Stimulated activated CD8-positive, alpha-beta memory T cell treated with anti-CD3 and anti-CD28 coated beads, Interleukin-12 subunit alpha, Interleukin-12 subunit beta, amount 100 ng/mL, for 4 hours (primary cell): ENCODE measurements around the gene CHERP.
A peak's percentile ranks its signal among the peaks of the same experiment; 100 is the strongest.

Source experiments
- DNase-seq: peaks from one replicate; pipeline ENCODE4 v3.0.0-alpha.2; 2020; ENCODE audit warnings: low read depth

Gene CHERP

GRCh38 chr19:16542045-16542909 lies at the start of gene CHERP:
Gene CHERP, minus strand, starts transcription at chr19:16542437. Its CDS starts 59 bp downstream, at chr19:16542378.
- peak; percentile 93 for DNase-seq

GRCh38 chr19:16590876-16591802 lies 48.9 kb upstream of the CHERP start:
- DNase-seq: no peak

- no peak for DNase-seq
Observed at GRCh38 chr19:16589917-16590316, 47.7 kb upstream of the CHERP start.

GRCh38 chr19:16588824-16589577 lies 46.8 kb upstream of the CHERP start:
- DNase-seq: no peak

DNA sequence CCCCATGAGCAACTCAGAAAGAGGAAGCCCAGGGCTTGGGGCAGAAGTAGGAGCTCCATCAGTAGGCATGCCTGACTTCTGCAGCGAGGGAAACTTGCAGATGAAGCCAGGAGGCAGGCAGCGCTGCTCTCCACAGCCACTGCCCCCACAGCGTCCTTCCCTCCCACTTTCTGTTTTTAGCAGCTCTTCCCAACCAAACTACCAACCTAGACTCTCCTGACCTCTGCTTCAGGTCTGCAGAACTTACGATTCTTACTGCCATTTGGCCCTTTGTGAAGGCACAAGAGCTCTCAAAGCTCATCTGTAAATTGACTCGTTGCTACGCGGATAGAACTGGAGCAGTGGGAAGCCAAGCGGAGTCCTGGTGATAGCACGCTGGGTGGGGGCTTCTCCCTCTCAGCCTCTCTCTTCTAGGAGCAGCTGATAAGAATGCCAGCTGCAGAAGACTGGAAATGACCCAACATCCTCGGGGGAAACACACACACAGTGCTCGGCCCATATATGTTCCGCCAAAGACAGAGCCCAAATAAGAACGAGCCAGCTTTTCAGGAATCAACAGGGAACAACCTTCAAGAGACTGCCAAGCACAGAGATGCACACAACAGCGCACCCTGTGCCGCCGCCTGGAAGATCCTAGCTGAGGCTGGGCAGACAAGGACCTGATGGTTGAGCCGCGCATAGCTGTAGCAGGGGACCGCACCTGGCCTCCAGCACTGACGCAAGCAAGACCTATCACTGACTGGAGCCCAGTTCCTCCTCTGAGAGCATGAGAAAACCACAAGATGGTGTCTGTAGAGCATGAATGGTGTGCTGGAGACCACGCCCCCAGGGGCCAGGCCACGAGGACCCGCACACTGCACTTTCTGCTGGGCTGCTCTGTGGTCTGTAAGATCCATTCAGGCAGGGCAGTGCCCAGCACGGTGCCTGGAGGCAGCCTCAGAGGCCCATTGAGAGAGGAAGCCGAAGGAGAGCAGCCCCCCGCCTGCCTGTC lies 45.9 kb upstream of the CHERP start:
- no peak for DNase-seq

DNA sequence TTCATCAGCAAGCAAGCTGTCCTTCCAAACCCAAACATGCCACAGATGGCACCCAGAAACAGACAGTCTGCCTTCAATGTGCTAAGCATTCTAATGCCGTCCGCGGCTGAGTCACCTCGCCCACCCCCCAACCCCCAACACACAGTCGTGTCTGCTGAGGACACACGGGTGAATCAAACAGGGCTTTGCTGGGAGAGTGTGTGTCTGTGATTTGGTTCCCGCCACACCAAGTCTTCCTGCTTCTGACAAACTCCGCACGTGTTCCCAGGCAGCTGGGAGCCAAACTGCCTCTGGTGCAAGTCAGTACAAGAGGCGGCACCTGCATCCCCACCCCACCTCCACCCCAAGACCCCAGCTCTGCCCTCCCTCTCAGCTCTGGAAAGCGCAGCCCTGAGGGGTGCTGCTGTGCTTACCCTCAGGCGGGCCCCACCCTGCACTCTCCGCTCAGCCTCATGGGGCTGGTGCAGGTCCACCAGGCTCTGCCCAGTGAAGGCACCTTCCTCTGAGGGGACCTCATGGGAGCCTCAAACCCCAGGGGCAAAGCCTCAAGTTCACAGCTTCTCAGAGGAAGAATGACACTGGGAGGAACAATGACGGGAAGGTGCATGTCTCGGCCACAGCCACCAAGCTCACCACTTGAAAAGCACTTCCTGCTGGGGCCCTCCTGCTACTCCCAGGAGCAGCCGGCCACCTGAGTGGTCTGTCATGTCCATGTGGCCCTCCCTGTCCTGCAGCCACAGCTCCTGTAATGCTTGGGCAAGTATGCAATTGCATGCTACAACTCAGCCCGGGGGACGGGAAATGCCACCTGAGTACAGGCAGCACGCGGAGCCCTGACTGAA lies 45.0 kb upstream of the CHERP start:
- peak; percentile 48 for DNase-seq

DNA sequence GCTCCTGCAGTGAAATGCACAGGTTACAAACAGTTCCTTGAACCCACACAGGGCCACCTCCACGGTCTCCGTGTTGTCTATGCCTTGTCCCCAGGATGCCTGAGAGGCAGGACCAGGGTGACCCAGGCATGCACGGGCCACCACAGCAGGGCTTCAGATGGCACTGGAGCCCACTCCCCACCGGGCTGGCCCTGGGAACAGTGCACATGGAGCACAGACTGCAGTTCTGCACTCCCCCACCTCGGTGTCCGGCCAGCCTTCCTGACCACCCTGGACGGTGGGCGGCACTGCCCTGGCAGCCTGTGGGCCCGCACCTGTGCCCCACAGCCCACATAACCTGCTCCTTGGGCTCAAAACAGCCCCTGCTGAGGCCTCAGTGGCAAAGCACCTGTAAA lies 44.2 kb upstream of the CHERP start:
- no peak for DNase-seq

GRCh38 chr19:16585808-16586476 lies 43.7 kb upstream of the CHERP start:
- DNase-seq: no peak

GRCh38 chr19:16585094-16585801 lies 43.0 kb upstream of the CHERP start:
- no peak for DNase-seq

DNA sequence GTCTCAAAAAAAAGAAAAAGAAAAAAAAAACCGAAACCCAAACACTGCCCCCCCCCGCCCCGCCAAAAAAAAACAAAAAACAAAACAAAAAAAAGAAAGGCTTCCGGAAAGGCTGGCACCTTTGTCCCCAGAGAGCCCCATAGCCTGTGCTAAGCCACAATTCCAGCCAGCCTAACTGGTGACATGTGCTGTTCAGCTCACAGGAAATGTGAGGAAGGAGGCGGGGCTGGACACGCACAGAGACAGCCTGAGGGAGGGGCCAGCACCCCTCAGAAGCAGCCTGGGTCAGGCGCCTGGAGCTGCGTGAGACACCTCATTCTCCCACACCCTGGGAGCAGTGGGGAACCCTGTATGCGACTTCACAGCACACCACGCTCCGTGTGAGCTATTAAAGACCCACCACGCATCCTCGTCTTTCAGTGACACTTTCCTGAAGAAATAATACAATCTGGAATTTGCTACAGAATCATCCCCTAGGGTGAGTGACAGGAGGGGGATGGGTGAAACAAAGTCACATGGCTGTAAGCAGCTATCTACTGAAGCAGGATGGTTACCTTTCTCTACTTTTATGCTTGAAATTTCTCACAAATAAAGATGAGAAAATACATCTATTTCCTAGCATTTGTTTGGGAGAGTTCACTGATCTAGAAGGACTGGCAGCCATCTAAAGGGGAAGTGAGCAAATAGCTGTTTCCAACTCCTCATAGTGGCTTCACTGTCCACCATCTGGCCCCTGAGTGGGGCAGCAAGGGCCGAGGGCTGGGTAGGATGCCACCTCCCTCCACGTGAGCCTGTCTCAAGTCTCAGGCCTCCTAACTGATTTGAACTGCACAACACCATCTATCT lies 42.2 kb upstream of the CHERP start:
- DNase-seq: peak; percentile 77

DNA sequence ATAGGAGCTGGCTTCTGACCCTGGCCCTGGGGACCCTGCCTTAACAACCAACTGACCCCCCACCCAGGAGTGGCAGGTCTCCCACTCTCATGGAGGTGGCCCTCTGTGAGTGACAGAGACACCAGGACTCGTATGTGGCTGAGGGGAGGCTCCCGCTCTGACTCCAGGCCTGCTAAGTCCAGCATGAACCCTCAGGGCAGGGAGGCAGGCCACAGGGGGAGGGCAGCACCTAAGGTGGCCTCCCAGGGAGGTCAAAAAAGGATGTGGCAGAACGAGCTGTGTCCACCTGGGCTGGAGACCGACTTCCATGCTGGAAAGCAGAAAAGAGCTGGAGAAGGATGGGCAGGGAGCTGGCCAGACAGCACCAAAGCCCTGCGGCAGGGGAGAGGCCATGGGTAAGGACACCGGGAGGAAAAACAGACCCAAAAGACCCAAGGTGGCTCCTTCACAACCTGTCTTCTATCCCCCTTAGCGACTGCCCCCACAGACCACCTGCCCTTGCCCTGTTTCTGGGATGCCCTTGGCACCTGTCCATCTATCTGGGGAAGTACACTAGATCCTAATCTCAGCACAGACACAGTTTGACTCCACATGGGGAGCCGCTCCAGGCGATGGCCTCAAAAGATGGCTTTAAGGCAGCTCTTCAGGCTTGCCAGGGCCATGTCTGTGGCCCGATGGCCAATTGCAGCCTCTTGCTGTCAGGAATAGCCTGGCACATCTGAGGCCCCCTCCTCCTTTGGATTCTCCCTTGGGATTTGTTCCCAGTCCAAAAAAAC lies 40.4 kb upstream of the CHERP start:
- no peak for DNase-seq

- DNase-seq: no peak
Observed at GRCh38 chr19:16581971-16582343, 39.7 kb upstream of the CHERP start.

- DNase-seq: no peak
Observed at GRCh38 chr19:16581145-16581970, 39.1 kb upstream of the CHERP start.

GRCh38 chr19:16579381-16579780 lies 37.1 kb upstream of the CHERP start:
- no peak for DNase-seq

DNA sequence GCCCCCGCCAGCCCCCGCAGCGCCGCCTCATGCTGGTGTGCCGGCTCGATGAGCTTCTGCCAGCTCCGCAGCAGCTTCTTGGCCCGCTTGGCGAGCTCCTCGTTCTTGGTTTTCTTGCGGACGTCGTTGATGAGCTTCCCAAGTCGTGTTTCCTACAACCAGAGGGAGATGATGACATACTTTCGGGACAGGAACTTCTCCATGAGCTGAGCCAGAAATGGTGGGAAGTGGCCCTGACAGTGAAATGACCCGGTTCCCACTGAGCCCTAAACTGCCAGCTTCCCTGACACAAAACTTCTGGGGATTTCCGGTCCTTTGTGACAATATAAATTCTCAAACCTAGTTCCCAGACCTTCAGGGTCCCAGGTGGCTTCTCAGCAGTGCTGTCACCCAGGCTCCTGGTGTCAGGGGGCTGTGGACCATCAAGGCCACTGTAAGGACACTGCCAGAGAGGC lies 35.3 kb upstream of the CHERP start:
- no peak for DNase-seq
